Activated CD4-positive, alpha-beta memory T cell treated with anti-CD3 and anti-CD28 coated beads for 36 hours (primary cell): Measurements from ENCODE around the gene SLC8A2. TPM values are rescaled to one million over a fixed set of nuclear protein-coding genes. Genes with fewer than 3 reads are reported as not detected.

Experiments used
- CTCF ChIA-PET: fragments of 350-600 bp; sonication (Branson Sonifier 250); formaldehyde crosslinking; loops from one replicate; lab custom pipeline; 2021; ENCODE audit warnings: antibody characterized with exemption, inconsistent platforms; lab: Charles Lee
- POLR2A ChIA-PET: fragments of 350-600 bp; sonication (Branson Sonifier 250); formaldehyde crosslinking; loops from one replicate; lab custom pipeline; 2021; ENCODE audit warnings: antibody characterized with exemption; lab: Charles Lee
- DNase-seq: peaks from one replicate; pipeline ENCODE4 v3.0.0-alpha.2; 2020
- H3K27ac Mint-ChIP-seq: one replicate; pipeline ENCODE4 v1.8.0; 2021; ENCODE audit warnings: mixed read lengths
- H3K27me3 Mint-ChIP-seq: one replicate; pipeline ENCODE4 v1.8.0; 2021; ENCODE audit warnings: mixed read lengths
- H3K36me3 Mint-ChIP-seq: one replicate; pipeline ENCODE4 v1.8.0; 2021; ENCODE audit warnings: mixed read lengths
- H3K4me1 Mint-ChIP-seq: one replicate; pipeline ENCODE4 v1.8.0; 2021; ENCODE audit warnings: low read depth, mixed read lengths
- H3K4me3 Mint-ChIP-seq: one replicate; pipeline ENCODE4 v1.8.0; 2021; ENCODE audit warnings: mild to moderate bottlenecking, mixed read lengths
- H3K9me3 Mint-ChIP-seq: one replicate; pipeline ENCODE4 v1.8.0; 2021; ENCODE audit warnings: mixed read lengths
- intact Hi-C: fragments of 100-400 bp; cut with micrococcal nuclease; formaldehyde crosslinking; loops from one replicate; pipeline ENCODE4 v1.15.1; 2023
- total RNA-seq, 2 experiments: library from RNA; stranded (reverse); gene quantifications; one replicate each; pipeline ENCODE4 v1.2.3, GENCODE V29; 2021

Gene SLC8A2
- total RNA-seq, 2 experiments from 2014 or later, result 0.14 TPM; not detected in 1

GRCh38 chr19:47411101-47411500, 60.6 kb downstream of the SLC8A2 start:
- peaks cover 38% of the 10 kb centered on the region for H3K27me3 Mint-ChIP-seq
- CTCF ChIA-PET, result no interaction called here
- intact Hi-C loops, result no loop called here
- no peak overlapping the region for H3K27ac Mint-ChIP-seq
- no peaks in the 10 kb centered on the region for H3K36me3 Mint-ChIP-seq
- POLR2A ChIA-PET, result no interaction called here
- H3K4me1 Mint-ChIP-seq, result no peaks in the 10 kb centered on the region
- H3K4me3 Mint-ChIP-seq, result no peak overlapping the region
- H3K9me3 Mint-ChIP-seq, result no peaks in the 10 kb centered on the region
- DNase-seq, result no peak

GRCh38 chr19:47408156-47408938, 63.3 kb downstream of the SLC8A2 start:
- Mint-ChIP-seq H3K36me3 (no peaks in the 10 kb centered on the region), H3K27ac (no peak overlapping the region), H3K4me1 (no peaks in the 10 kb centered on the region), H3K27me3 (peaks cover 42% of the 10 kb centered on the region), H3K4me3 (no peak overlapping the region), H3K9me3 (no peaks in the 10 kb centered on the region)
- ChIA-PET POLR2A (no interaction called here), CTCF (no interaction called here)
- intact Hi-C loops, result no loop called here
- no peak for DNase-seq

- Mint-ChIP-seq H3K4me3 (no peak overlapping the region), H3K27ac (no peak overlapping the region), H3K27me3 (peaks cover 44% of the 10 kb centered on the region), H3K9me3 (no peaks in the 10 kb centered on the region), H3K36me3 (no peaks in the 10 kb centered on the region), H3K4me1 (no peaks in the 10 kb centered on the region)
- intact Hi-C loops, result no loop called here
- POLR2A ChIA-PET, result no interaction called here
- no peak for DNase-seq
- CTCF ChIA-PET, result no interaction called here
These were observed 64.3 kb downstream of the SLC8A2 start for GRCh38 chr19:47407417-47407774.

GRCh38 chr19:47406711-47407416, 64.8 kb downstream of the SLC8A2 start:
- intact Hi-C loops, result no loop called here
- H3K27ac Mint-ChIP-seq, result no peak overlapping the region
- no peaks in the 10 kb centered on the region for H3K4me1 Mint-ChIP-seq
- no peaks in the 10 kb centered on the region for H3K36me3 Mint-ChIP-seq
- DNase-seq, result no peak
- POLR2A ChIA-PET, result no interaction called here
- CTCF ChIA-PET, result no interaction called here
- H3K9me3 Mint-ChIP-seq, result no peaks in the 10 kb centered on the region
- no peak overlapping the region for H3K4me3 Mint-ChIP-seq
- peaks cover 44% of the 10 kb centered on the region for H3K27me3 Mint-ChIP-seq

- H3K4me3 Mint-ChIP-seq, result no peak overlapping the region
- intact Hi-C loops, result no loop called here
- peaks cover 44% of the 10 kb centered on the region for H3K27me3 Mint-ChIP-seq
- H3K9me3 Mint-ChIP-seq, result no peaks in the 10 kb centered on the region
- no peak for DNase-seq
- H3K27ac Mint-ChIP-seq, result no peak overlapping the region
- ChIA-PET CTCF (no interaction called here), POLR2A (no interaction called here)
- no peaks in the 10 kb centered on the region for H3K4me1 Mint-ChIP-seq
- no peaks in the 10 kb centered on the region for H3K36me3 Mint-ChIP-seq
These were observed 65.8 kb downstream of the SLC8A2 start for GRCh38 chr19:47405854-47406417.

GRCh38 chr19:47405197-47405550, 66.5 kb downstream of the SLC8A2 start:
- ChIA-PET CTCF (no interaction called here), POLR2A (no interaction called here)
- Mint-ChIP-seq H3K9me3 (no peaks in the 10 kb centered on the region), H3K27me3 (peaks cover 44% of the 10 kb centered on the region), H3K4me1 (no peaks in the 10 kb centered on the region), H3K4me3 (no peak overlapping the region), H3K27ac (no peak overlapping the region), H3K36me3 (no peaks in the 10 kb centered on the region)
- DNase-seq, result no peak
- intact Hi-C loops, result no loop called here

- Mint-ChIP-seq H3K27me3 (peaks cover 44% of the 10 kb centered on the region), H3K36me3 (no peaks in the 10 kb centered on the region), H3K27ac (no peak overlapping the region), H3K9me3 (no peaks in the 10 kb centered on the region), H3K4me3 (no peak overlapping the region), H3K4me1 (no peaks in the 10 kb centered on the region)
- ChIA-PET POLR2A (no interaction called here), CTCF (no interaction called here)
- no peak for DNase-seq
- intact Hi-C loops, result no loop called here
These were observed 67.1 kb downstream of the SLC8A2 start for GRCh38 chr19:47404334-47405196.

GRCh38 chr19:47402504-47402903, 69.2 kb downstream of the SLC8A2 start:
- Mint-ChIP-seq H3K36me3 (no peaks in the 10 kb centered on the region), H3K4me3 (no peak overlapping the region), H3K4me1 (no peaks in the 10 kb centered on the region), H3K27me3 (peaks cover 31% of the 10 kb centered on the region), H3K9me3 (no peaks in the 10 kb centered on the region), H3K27ac (no peak overlapping the region)
- intact Hi-C loops, result no loop called here
- ChIA-PET CTCF (interaction anchor here (1.2 kb wide), 1 partner anchor 11 kb away, joined by 3 read pairs; no protein-coding TSS in a partner anchor), POLR2A (no interaction called here)
- no peak for DNase-seq

GRCh38 chr19:47398707-47399597, 72.7 kb downstream of the SLC8A2 start:
- Mint-ChIP-seq H3K36me3 (no peaks in the 10 kb centered on the region), H3K27ac (no peak overlapping the region), H3K4me1 (no peaks in the 10 kb centered on the region), H3K4me3 (no peak overlapping the region), H3K9me3 (no peaks in the 10 kb centered on the region), H3K27me3 (peaks cover 9% of the 10 kb centered on the region)
- ChIA-PET POLR2A (no interaction called here), CTCF (no interaction called here)
- no peak for DNase-seq
- intact Hi-C loops, result no loop called here

GRCh38 chr19:47391510-47392223, 80.0 kb downstream of the SLC8A2 start:
- H3K27ac Mint-ChIP-seq, result no peak overlapping the region
- peak; percentile 87 for DNase-seq
- no peaks in the 10 kb centered on the region for H3K36me3 Mint-ChIP-seq
- H3K4me3 Mint-ChIP-seq, result no peak overlapping the region
- H3K27me3 Mint-ChIP-seq, result peaks cover 5% of the 10 kb centered on the region
- ChIA-PET POLR2A (interaction anchor here (1.2 kb wide), 1 partner anchor 43 kb away, joined by 3 read pairs; the partner anchor contains the start of gene DHX34), CTCF (interaction anchor here (0.7 to 3.7 kb wide), 27 partner anchors 9 to 379 kb away, joined by 3 to 89 read pairs (median 5); partner anchors contain the start of genes DHX34 and INAFM1)
- H3K9me3 Mint-ChIP-seq, result no peaks in the 10 kb centered on the region
- intact Hi-C loops, result loop anchor here (1.0 kb wide), 1 partner anchor 95 kb away; no protein-coding TSS in a partner anchor
- H3K4me1 Mint-ChIP-seq, result no peaks in the 10 kb centered on the region
